Activated CD8-positive, alpha-beta T cell treated with anti-CD3 and anti-CD28 coated beads for 36 hours (primary cell): ENCODE results near the gene MAP3K13. TPM values are rescaled to one million over a fixed set of nuclear protein-coding genes. Genes with fewer than 3 reads are reported as not detected.

Experiments used
- ATAC-seq: fragments of 200-7000 bp; cut with Tn5 transposase; one replicate; pipeline ENCODE4 v1.10.0; 2021; ENCODE audit warnings: mild to moderate bottlenecking, moderate library complexity
- CTCF ChIA-PET: fragments of 350-600 bp; sonication (Branson Sonifier 250); formaldehyde crosslinking; loops from one replicate; lab custom pipeline; 2021; ENCODE audit warnings: antibody characterized with exemption; lab: Charles Lee
- POLR2A ChIA-PET: fragments of 350-600 bp; sonication (Branson Sonifier 250); formaldehyde crosslinking; loops from one replicate; lab custom pipeline; 2021; ENCODE audit warnings: antibody characterized with exemption; lab: Charles Lee
- DNase-seq: peaks from one replicate; pipeline ENCODE4 v3.0.0-alpha.2; 2020
- H3K27ac Mint-ChIP-seq: one replicate; pipeline ENCODE4 v1.8.0; 2021; ENCODE audit warnings: mild to moderate bottlenecking, mixed read lengths
- H3K27me3 Mint-ChIP-seq: one replicate; pipeline ENCODE4 v1.8.0; 2021; ENCODE audit warnings: mixed read lengths
- H3K36me3 Mint-ChIP-seq: one replicate; pipeline ENCODE4 v1.8.0; 2021; ENCODE audit warnings: low read depth, mixed read lengths
- H3K4me1 Mint-ChIP-seq: one replicate; pipeline ENCODE4 v1.8.0; 2021; ENCODE audit warnings: low read depth, mixed read lengths
- H3K4me3 Mint-ChIP-seq: one replicate; pipeline ENCODE4 v1.8.0; 2021; ENCODE audit warnings: mild to moderate bottlenecking, moderate library complexity, mixed read lengths
- H3K9me3 Mint-ChIP-seq: one replicate; pipeline ENCODE4 v1.8.0; 2021; ENCODE audit warnings: mixed read lengths
- CTCF ChIP-seq: fragments of 200-600 bp; IDR thresholded peaks from one replicate; pipeline ENCODE4 v1.8.0; 2022; ENCODE audit warnings: antibody characterized with exemption, mild to moderate bottlenecking
- intact Hi-C: fragments of 100-400 bp; cut with micrococcal nuclease; formaldehyde crosslinking; loops from one replicate; pipeline ENCODE4 v1.10.0; 2022
- total RNA-seq, 2 experiments: library from RNA; stranded (reverse); gene quantifications; one replicate each; pipeline ENCODE4 v1.2.3, GENCODE V29; 2021

MAP3K13 gene
- total RNA-seq, 2 experiments from 2014 or later = 8.9 to 10.2 TPM

DNA sequence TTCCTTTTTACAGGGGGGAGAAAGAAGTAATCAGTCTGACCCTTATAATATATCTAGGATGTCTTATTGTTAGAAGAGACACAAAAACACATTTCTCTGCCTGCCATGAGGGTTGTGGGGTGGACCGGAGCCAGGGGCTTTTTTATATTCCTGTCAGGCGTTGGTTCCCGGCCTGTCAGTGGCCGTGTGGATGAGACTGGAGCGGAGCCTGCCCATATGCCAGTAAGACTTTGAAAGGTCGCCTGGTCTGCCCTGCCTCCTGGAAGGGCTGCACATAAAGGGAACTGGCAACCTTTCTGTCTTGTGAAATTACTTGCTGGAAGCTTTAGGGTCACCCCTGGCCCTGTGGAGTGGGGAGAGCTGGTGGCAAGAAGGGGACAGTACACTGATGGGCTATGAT lies 34.7 kb downstream of the MAP3K13 start:
- Mint-ChIP-seq H3K27me3 (no peaks in the 10 kb centered on the region), H3K4me3 (no peak overlapping the region), H3K9me3 (no peaks in the 10 kb centered on the region), H3K36me3 (no peaks in the 10 kb centered on the region), H3K4me1 (no peaks in the 10 kb centered on the region), H3K27ac (no peak overlapping the region)
- POLR2A ChIA-PET = no interaction called here
- intact Hi-C loops = no loop called here
- no peak for TF ChIP-seq CTCF
- CTCF ChIA-PET = no interaction called here
- no peak for ATAC-seq
- DNase-seq = no peak

DNA sequence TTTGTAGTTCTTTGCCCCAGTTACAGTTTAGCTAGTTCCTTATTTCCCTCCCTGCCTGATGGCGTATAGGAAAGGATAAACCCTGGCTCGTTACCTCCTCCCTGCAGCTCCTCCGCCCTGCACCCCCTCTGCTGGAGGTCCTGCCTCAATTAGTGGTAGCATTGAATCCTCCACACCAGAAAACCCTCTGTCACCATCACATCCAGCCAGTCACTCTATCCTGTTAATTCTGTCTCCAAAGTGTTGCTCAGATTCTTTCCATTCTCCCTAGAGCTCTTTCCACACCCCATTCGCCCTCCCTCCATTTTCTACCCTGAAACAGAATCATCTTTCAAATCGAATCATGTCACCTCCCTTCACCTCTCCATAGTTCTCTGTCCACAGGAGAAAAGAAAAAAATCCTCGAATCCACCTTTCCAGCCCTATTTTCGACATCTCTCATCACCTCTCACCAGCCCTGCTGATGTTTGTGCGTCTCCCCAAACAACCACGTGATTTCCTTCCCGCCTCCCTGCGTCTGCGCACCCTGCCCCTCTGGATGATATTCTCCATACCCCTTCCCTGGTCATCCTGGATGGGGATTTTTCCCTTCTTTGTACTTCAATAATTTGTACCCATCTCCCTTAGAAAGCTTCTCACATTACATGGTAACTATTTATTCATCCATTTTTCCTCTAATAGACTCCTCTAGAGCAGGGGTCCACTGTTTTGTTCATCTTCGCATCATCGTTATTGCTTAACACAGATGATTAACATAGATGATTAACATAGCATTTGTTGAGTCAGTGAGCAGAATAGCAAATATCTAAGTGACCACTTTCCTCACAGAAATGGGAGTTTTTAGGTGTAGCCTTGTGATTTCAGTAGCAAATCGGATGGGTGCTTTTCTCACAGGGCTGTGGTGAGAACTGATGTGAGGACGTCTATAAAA lies 37.1 kb downstream of the MAP3K13 start:
- Mint-ChIP-seq H3K27me3 (no peaks in the 10 kb centered on the region), H3K4me3 (no peak overlapping the region), H3K4me1 (no peaks in the 10 kb centered on the region), H3K9me3 (no peaks in the 10 kb centered on the region), H3K36me3 (no peaks in the 10 kb centered on the region), H3K27ac (no peak overlapping the region)
- ChIA-PET CTCF (no interaction called here), POLR2A (interaction anchor here (0.7 kb wide), 1 partner anchor 1045 kb away, joined by 3 read pairs; no protein-coding TSS in a partner anchor)
- ATAC-seq (no peak), DNase-seq (no peak)
- intact Hi-C loops = no loop called here
- no peak for TF ChIP-seq CTCF

DNA sequence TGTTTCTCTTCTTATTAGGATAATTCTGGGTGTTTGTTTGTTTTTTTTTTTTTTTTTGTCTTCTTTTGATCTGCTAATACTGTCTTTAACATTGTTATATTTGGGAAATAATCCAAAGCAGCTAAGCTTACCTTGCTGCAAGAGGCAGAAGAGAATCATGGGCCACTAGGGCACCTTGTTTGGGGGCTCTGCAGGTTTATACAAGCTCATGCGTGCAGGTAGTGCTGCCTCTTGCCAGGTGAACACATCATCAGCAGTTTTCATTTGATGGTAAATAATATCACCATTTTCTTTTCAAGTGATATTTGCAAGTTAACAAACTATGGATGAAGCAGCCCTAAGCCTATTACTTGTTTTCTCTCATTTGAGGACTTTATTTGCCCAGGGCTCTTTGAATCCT lies 37.9 kb downstream of the MAP3K13 start:
- ChIA-PET CTCF (no interaction called here), POLR2A (no interaction called here)
- Mint-ChIP-seq H3K4me1 (no peaks in the 10 kb centered on the region), H3K4me3 (no peak overlapping the region), H3K27me3 (no peaks in the 10 kb centered on the region), H3K27ac (no peak overlapping the region), H3K36me3 (no peaks in the 10 kb centered on the region), H3K9me3 (no peaks in the 10 kb centered on the region)
- DNase-seq = no peak
- TF ChIP-seq CTCF = no peak
- intact Hi-C loops = no loop called here
- ATAC-seq = no peak

- no peaks in the 10 kb centered on the region for H3K36me3 Mint-ChIP-seq
- intact Hi-C loops = no loop called here
- TF ChIP-seq CTCF = no peak
- H3K4me1 Mint-ChIP-seq = no peaks in the 10 kb centered on the region
- no peak overlapping the region for H3K27ac Mint-ChIP-seq
- no peak for ATAC-seq
- DNase-seq = no peak
- ChIA-PET POLR2A (no interaction called here), CTCF (no interaction called here)
- H3K27me3 Mint-ChIP-seq = no peaks in the 10 kb centered on the region
- H3K9me3 Mint-ChIP-seq = no peaks in the 10 kb centered on the region
- no peak overlapping the region for H3K4me3 Mint-ChIP-seq
Observed at GRCh38 chr3:185401319-185401955, 38.5 kb downstream of the MAP3K13 start.

- TF ChIP-seq CTCF = no peak
- no peak overlapping the region for H3K27ac Mint-ChIP-seq
- CTCF ChIA-PET = no interaction called here
Observed at GRCh38 chr3:185402561-185402960, 39.6 kb downstream of the MAP3K13 start.

More at GRCh38 chr3:185402561-185402960, 39.6 kb downstream of the MAP3K13 start:
- DNase-seq (no peak), ATAC-seq (no peak)
- no peak overlapping the region for H3K4me3 Mint-ChIP-seq
- no peaks in the 10 kb centered on the region for H3K4me1 Mint-ChIP-seq
- intact Hi-C loops = no loop called here
- peaks cover 2% of the 10 kb centered on the region for H3K27me3 Mint-ChIP-seq
- POLR2A ChIA-PET = interaction anchor here (0.6 kb wide), 1 partner anchor 1967 kb away, joined by 4 read pairs; no protein-coding TSS in a partner anchor
- no peaks in the 10 kb centered on the region for H3K36me3 Mint-ChIP-seq
- no peaks in the 10 kb centered on the region for H3K9me3 Mint-ChIP-seq
